K562 (cell line): ENCODE data around the gene KRAS. TPM values are rescaled to one million over a fixed set of nuclear protein-coding genes. Genes with fewer than 3 reads are reported as not detected.

Experiments
- BHLHE40 ChIP-seq: IDR thresholded peaks from 2 replicates; pipeline ENCODE4 v1.6.1; 2011; ENCODE audit warnings: low read length, improper control_type of control experiment
- CREM ChIP-seq: IDR thresholded peaks from 2 replicates; pipeline ENCODE4 v1.6.1; 2014; ENCODE audit warnings: antibody characterized with exemption, low read depth
- DACH1 ChIP-seq: fragments of 450-650 bp; IDR thresholded peaks from 2 replicates; pipeline ENCODE4 v1.6.1; 2018; ENCODE audit not compliant: partially characterized antibody
- E4F1 ChIP-seq: fragments of 250-450 bp; sonication (Bioruptor Pico); IDR thresholded peaks from 2 replicates; pipeline ENCODE4 v1.5.0; 2021; ENCODE audit warnings: mild to moderate bottlenecking, borderline replicate concordance
- HDAC8 ChIP-seq: fragments of 450-650 bp; IDR thresholded peaks from 2 replicates; pipeline ENCODE4 v1.6.1; 2016; ENCODE audit warnings: mild to moderate bottlenecking, missing genetic modification characterization, moderate library complexity, missing compliant biosample characterization
- STAT5B ChIP-seq: fragments of 250-450 bp; sonication (Bioruptor Pico); IDR thresholded peaks from 2 replicates; pipeline ENCODE4 v1.8.0; 2021; ENCODE audit warnings: mild to moderate bottlenecking, inconsistent platforms
- TBL1XR1 ChIP-seq, 2 experiments: IDR thresholded peaks; 2 replicates each; pipeline ENCODE4 v1.6.1; 2012; ENCODE audit warnings: improper control_type of control experiment in 2 of 2, low read length in 2 of 2, mild to moderate bottlenecking in 1 of 2
- TEAD2 ChIP-seq: fragments of 450-650 bp; IDR thresholded peaks from 2 replicates; pipeline ENCODE4 v1.6.1; 2016; ENCODE audit warnings: missing genetic modification characterization, control low read depth, missing compliant biosample characterization
- TFE3 ChIP-seq: fragments of 450-650 bp; formaldehyde crosslinking; IDR thresholded peaks from 2 replicates; pipeline ENCODE4 v1.4.0; 2020; ENCODE audit warnings: mild to moderate bottlenecking, mixed read lengths
- ZNF318 ChIP-seq, 2 experiments: fragments of 450-650 bp; IDR thresholded peaks; 2 replicates each; pipeline ENCODE4 v1.6.1; 2016; ENCODE audit warnings: mild to moderate bottlenecking in 2 of 2, borderline replicate concordance in 1 of 2, low read depth in 1 of 2, moderate library complexity in 1 of 2
- ZNF512 ChIP-seq: IDR thresholded peaks from 2 replicates; pipeline ENCODE4 v1.6.1; 2016; ENCODE audit warnings: missing genetic modification characterization, missing compliant biosample characterization
- polyA plus RNA-seq, 8 experiments: library from polyadenylated mRNA; depleted of rRNA in 4 of 8; stranded (reverse) in 5 of 8; unstranded in 3 of 8; fragments of >200 nt; fragmentation: Nextera tagmentation in 2 of 8; fragmentation: Illumina TruSeq in 1 of 8; extraction: Ambion mirVana in 2 of 8; extraction: Trizol in 1 of 8; gene quantifications; 2 replicates each; pipeline versions ENCODE4 v1.2.1 to v1.2.3, GENCODE V29; 2011 to 2014; ENCODE audit warnings: inconsistent platforms in 1 of 8, missing spikeins in 1 of 8
- total RNA-seq, 7 experiments: library from RNA; depleted of rRNA in 6 of 7; stranded (reverse); fragments of >200 nt in 6 of 7; fragmentation: Illumina TruSeq in 2 of 7; extraction: Trizol in 2 of 7; gene quantifications; 2 replicates each; pipeline versions ENCODE4 v1.2.1 to v1.2.3, GENCODE V29; 2011 to 2021; ENCODE audit warnings: low replicate concordance in 1 of 7

The KRAS gene
- total and polyA plus RNA-seq, 9 of the 15 experiments (the other 6 are each of a cell fraction or from before 2014, with no cell fraction given), result 7.2 to 21.2 (median 12.7) TPM

GRCh38 chr12:25250744-25251730, at the start of gene KRAS (continued):
- TF ChIP-seq TFE3, result no peak
- TF ChIP-seq DACH1, result no peak
- TF ChIP-seq TEAD2 (tag), result no peak
- TF ChIP-seq ZNF318 (IDR thresholded peaks at IDR 0.05; ENCODE audit: borderline replicate concordance in 1 of 2, low read depth in 1 of 2), result no peak
- peak; percentile 19 to 41; a peak in 1 of 4 replicates for TF ChIP-seq TBL1XR1 (IDR thresholded peaks at IDR 0.05; ENCODE audit: low read length in 2 of 2)
- no peak for TF ChIP-seq STAT5B
- no peak for TF ChIP-seq E4F1 (CRISPR knock-in tag)
- TF ChIP-seq BHLHE40, result no peak; the same call in 1 of the 2 replicates
- TF ChIP-seq ZNF512 (tag), result no peak
- TF ChIP-seq CREM, result peak; percentile 80
- no peak for TF ChIP-seq HDAC8 (tag)
